NCI-H2107 treated with DMSO at 0.1 percent for 48 hours (cell line): Measurements from ENCODE around the gene HJURP.

Source experiments
- DNase-seq: peaks from one replicate; lab custom pipeline; 2025; ENCODE audit not compliant: unreplicated experiment; lab: John Stamatoyannopoulos, UW

HJURP gene

GRCh38 chr2:233816334-233816733 is 38.0 kb downstream of the HJURP start:
- no peak for DNase-seq

- DNase-seq, result no peak
Measured at GRCh38 chr2:233815861-233816260, 38.5 kb downstream of the HJURP start.

- DNase-seq, result no peak
Measured at GRCh38 chr2:233814056-233814835, 40.1 kb downstream of the HJURP start.

DNA sequence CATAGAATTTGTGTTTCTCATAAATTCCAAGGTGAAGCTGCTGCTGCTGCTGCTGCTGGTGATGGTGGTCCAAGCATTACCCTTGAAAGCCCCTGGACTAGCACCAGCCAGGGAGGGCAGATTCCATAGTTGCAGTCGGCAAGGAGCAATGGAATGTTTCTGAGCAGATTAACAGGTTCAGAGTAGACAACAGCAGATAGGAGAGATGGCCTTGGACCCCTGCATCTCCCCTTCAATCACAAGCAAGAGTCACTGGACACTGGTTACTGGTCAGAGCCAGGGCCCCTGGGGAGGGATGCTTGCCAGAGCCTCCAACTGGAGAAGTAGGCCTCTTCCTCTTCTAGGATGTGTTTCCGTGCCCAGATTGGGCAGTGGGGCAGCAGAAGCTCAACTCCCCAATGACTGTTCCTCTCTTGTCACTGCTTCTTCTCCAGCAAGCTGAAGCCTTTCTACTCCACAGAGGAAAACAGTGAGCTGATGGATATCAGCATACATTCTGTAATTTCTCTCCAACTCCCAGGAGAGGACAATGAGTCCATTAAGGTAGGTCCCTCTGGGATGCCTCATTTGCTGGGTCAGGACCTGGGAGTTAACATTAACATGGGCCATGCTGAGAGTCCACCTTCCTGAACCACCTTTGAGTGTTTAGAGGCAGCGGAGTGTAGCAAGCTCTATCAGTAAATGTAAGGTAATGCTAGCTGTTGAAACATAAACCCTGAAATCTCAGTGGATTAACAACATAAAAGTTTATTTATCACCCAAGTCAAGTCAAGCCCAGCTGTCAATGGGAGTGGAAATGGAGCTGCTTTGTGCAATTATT is 40.9 kb downstream of the HJURP start:
- no peak for DNase-seq

- DNase-seq, result no peak
Measured at GRCh38 chr2:233811732-233812131, 42.6 kb downstream of the HJURP start.

DNA sequence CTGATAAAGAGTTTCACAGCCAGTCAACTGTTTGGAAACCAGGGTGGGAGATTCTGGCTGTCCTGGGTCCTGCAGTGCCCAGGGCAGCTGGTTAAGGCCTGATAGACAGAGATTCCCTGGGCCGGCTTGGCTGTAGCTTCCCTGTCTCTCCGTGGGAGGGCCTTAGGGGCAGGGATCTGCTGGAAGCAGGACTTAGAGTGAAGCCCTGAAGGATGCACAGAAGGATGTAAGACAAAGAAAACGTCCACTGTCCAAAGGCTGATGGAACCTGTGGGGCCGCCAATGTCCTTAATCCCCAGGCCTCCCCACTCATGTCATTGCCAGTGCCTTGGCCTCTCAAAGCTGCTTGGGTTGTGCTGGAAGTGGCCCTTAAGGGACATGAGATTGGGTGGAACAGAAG is 43.2 kb downstream of the HJURP start:
- no peak for DNase-seq

GRCh38 chr2:233810385-233810784 is 44.0 kb downstream of the HJURP start:
- no peak for DNase-seq

GRCh38 chr2:233807966-233808935 is 46.1 kb downstream of the HJURP start:
- DNase-seq, result no peak

- no peak for DNase-seq
Measured at GRCh38 chr2:233807215-233807865, 47.0 kb downstream of the HJURP start.

DNA sequence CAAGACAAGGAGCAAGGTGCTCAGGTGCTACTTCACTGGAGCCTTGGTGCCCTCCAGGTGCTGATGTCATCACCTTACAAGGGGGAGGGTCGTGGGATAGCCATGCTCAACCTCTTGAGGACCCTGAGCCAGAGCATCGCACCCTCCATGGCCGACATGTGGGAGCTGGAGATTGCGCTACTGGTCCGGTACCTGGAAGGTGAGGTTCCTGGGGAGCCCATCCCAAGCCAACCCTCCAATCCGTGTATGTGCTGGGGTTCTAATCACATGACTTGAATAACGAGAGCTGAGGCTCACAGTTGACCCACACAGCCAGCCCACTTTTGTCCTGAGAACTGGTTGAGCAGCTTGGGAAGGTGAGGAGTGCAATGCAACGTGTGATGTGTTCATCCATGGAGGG is 50.3 kb downstream of the HJURP start:
- no peak for DNase-seq

GRCh38 chr2:233803292-233803911 is 50.9 kb downstream of the HJURP start:
- no peak for DNase-seq

GRCh38 chr2:233802132-233802815 is 52.1 kb downstream of the HJURP start:
- no peak for DNase-seq

- DNase-seq, result no peak
Measured at GRCh38 chr2:233801357-233802131, 52.8 kb downstream of the HJURP start.

DNA sequence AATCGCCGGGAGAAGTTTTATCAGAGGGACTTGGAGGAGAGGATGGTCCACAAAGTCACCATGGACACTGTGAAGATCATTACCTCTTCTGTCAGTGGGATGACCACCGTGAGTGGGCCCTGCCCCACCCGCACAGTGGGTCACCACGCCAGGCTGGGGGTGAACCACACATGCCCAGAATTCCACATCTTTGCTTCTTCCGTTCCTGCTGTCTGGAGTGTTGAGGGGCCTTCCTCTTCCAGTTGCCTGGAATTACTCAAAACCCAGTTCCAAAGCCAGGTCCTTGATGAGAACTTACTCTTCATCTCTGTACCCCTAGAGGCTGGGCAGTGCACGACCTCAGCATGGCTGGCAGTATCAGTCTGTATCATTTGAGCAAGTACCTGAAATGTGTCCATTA is 54.1 kb downstream of the HJURP start:
- no peak for DNase-seq

DNA sequence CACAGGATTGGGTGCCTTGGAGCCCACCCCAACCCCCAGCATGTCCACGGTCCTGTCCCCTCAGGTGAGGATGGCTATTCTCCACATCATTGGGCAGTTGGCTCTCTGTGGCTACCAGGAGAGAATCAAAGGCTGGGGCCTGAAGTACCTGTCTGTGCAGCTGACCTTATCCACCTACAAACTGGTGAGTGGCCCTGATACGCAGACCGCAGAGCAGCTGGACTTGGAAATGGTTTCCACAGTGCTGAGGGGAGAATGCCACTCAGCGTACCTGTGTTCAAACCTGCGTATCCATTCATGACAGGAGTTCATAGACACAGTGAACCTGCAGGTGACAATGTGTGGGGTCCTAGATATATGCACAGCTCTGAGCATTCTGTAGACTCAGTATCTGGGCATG is 54.6 kb downstream of the HJURP start:
- no peak for DNase-seq

DNA sequence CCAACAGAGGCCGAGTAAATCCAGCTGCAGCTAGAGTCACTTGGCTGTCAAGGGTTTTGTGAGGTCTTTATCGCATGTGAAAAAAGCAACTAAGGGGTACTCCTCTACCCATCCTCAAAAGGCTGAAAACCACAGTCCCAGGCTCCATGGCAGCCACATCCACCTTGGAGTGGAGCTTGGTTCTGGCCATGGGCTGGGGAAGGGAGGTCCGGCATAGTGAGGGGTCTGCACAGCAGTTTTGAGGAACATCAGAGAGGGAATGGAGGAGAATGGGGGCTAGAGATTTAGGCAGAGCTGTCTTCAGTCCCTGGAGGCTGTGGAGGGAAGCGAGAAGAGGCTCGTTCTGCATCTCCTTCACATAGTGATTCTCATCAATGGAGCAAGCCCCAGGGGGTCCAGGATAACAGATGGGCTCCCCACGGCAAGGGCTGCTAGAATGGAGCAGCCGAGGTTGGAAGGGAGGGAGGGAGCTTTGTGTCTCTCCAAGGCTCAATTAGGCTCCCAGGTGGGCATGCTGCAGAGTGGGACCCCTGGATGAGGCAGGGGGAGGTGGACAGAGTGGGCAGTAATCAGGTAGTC is 55.2 kb downstream of the HJURP start:
- no peak for DNase-seq

GRCh38 chr2:233798335-233799086 is 55.8 kb downstream of the HJURP start:
- no peak for DNase-seq

GRCh38 chr2:233796254-233796653 is 58.1 kb downstream of the HJURP start:
- DNase-seq, result no peak
